ENCODE measurements around the gene TBX10. TPM values are rescaled to one million over a fixed set of nuclear protein-coding genes. Genes with fewer than 3 reads are reported as not detected.

TBX10 gene
- total RNA-seq, 1 experiment from 2014 or later, result not detected

DNA sequence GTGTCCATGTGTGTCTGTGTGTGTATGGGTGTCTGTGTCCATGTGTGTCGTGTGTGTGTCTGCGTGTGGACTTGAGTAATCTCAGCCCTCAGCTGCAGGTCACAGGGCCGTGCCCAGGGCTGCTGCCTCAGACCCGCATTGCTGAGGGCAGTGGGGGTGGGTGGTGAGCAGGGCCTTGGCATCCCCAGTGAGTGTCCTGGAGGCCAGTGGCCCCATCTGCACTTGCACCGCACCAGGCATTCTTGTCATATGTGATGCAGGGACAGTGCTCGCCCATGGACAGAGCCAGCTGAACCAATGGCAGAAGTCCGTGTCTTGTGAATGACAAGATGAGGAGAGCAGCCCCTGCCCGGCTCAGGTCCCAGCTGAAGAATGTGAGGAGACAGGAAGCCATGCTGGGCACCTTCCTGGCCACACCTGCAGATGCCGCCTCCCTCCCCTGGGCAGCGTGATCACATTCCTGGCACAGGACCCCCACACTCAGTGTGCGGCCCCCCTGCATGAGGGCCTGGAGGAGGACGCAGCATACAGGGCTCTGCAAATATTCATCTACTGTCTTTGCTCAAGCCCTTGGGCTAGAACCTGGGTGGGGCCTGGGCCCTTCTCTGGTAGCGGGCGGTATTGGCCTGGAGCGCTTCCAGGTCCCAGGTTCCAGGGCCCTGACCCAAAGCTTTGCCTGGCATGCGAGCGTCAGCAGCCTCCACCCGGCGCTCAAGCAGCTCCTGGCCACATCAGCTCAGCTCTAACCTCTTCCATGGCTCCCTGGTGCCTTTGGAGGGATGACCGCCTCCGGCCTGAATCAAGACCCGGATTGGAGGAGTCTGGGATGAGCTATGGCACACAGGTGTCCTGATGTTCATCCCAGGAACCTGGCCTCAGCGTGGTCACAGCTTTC lies 31.0 kb upstream of the TBX10 start:
- ChIA-PET CTCF (no interaction called here), POLR2A (ENCODE audit: low non-redundant PET) (no interaction called here)
- Histone ChIP-seq H3K9me3 (ENCODE audit: low read depth, low read length, poor library complexity, severe bottlenecking) (no peaks in the 10 kb centered on the region), H3K27me3 (replicated peaks; ENCODE audit: insufficient read depth, low read depth, low read length, poor library complexity) (peaks cover 26% of the 10 kb centered on the region), H3K27ac (ENCODE audit: low read depth, low read length, poor library complexity, severe bottlenecking) (no peak overlapping the region), H3K4me3 (ENCODE audit: low read depth, low read length, poor library complexity, severe bottlenecking) (no peak overlapping the region), H3K4me1 (ENCODE audit: insufficient read depth, low read length, poor library complexity, severe bottlenecking) (no peaks in the 10 kb centered on the region), H3K36me3 (ENCODE audit: insufficient read depth, low read length, poor library complexity, severe bottlenecking) (no peaks in the 10 kb centered on the region)
- intact Hi-C loops (cut with micrococcal nuclease; ENCODE audit: unreplicated experiment), result no loop called here
- no TSS peak for BruUV-seq (replicated peaks)
- TF ChIP-seq CTCF (conservative IDR thresholded peaks at IDR 0.05; ENCODE audit: low read depth, low read length) (no peak), EZH2 (IDR thresholded peaks at IDR 0.05; ENCODE audit: borderline replicate concordance, low read depth, low read length, poor library complexity, severe bottlenecking) (no peak)
- DNase-seq (ENCODE audit: low spot score), result no peak

DNA sequence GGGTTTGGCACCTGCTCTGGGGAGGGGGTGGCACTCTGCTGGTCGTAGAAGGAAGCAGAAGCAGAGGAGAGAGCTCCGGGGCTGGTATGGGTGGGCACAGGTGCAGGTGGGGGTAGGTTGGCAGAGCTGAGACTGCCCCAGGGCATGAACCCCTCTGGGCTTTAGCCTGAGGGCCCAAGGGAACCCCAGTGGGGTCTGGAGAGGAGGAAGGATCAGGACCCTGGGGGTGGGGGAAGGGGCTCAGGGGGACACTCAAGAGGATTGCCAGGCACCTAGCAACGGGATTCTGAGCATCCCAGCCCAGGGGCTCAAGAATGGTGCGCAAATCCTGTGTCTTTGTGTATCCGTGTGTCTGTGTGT lies 28.6 kb upstream of the TBX10 start:
- H3K9me3 ChIP-seq (ENCODE audit: low read depth, low read length, poor library complexity, severe bottlenecking), result no peaks in the 10 kb centered on the region
- no peaks in the 10 kb centered on the region for H3K4me1 ChIP-seq (ENCODE audit: insufficient read depth, low read length, poor library complexity, severe bottlenecking)
- ChIA-PET CTCF (no interaction called here), POLR2A (ENCODE audit: low non-redundant PET) (no interaction called here)
- intact Hi-C loops (cut with micrococcal nuclease; ENCODE audit: unreplicated experiment), result no loop called here
- no peaks in the 10 kb centered on the region for H3K36me3 ChIP-seq (ENCODE audit: insufficient read depth, low read length, poor library complexity, severe bottlenecking)
- DNase-seq (ENCODE audit: low spot score), result no peak
- H3K4me3 ChIP-seq (ENCODE audit: low read depth, low read length, poor library complexity, severe bottlenecking), result no peak overlapping the region
- no TSS peak for BruUV-seq (replicated peaks)
- peaks cover 2% of the 10 kb centered on the region for H3K27me3 ChIP-seq (replicated peaks; ENCODE audit: insufficient read depth, low read depth, low read length, poor library complexity)
- no peak overlapping the region for H3K27ac ChIP-seq (ENCODE audit: low read depth, low read length, poor library complexity, severe bottlenecking)
- TF ChIP-seq EZH2 (IDR thresholded peaks at IDR 0.05; ENCODE audit: borderline replicate concordance, low read depth, low read length, poor library complexity, severe bottlenecking), result no peak
- TF ChIP-seq CTCF (conservative IDR thresholded peaks at IDR 0.05; ENCODE audit: low read depth, low read length), result no peak

GRCh38 chr11:67667490-67668191 lies 28.1 kb upstream of the TBX10 start:
- Histone ChIP-seq H3K4me3 (ENCODE audit: low read depth, low read length, poor library complexity, severe bottlenecking) (no peak overlapping the region), H3K27ac (ENCODE audit: low read depth, low read length, poor library complexity, severe bottlenecking) (no peak overlapping the region), H3K4me1 (ENCODE audit: insufficient read depth, low read length, poor library complexity, severe bottlenecking) (no peaks in the 10 kb centered on the region), H3K9me3 (ENCODE audit: low read depth, low read length, poor library complexity, severe bottlenecking) (no peaks in the 10 kb centered on the region), H3K27me3 (replicated peaks; ENCODE audit: insufficient read depth, low read depth, low read length, poor library complexity) (no peaks in the 10 kb centered on the region), H3K36me3 (ENCODE audit: insufficient read depth, low read length, poor library complexity, severe bottlenecking) (no peaks in the 10 kb centered on the region)
- POLR2A ChIA-PET (ENCODE audit: low non-redundant PET), result no interaction called here
- BruUV-seq (replicated peaks), result no TSS peak
- no peak for DNase-seq (ENCODE audit: low spot score)
- CTCF ChIA-PET, result no interaction called here
- no peak for TF ChIP-seq EZH2 (IDR thresholded peaks at IDR 0.05; ENCODE audit: borderline replicate concordance, low read depth, low read length, poor library complexity, severe bottlenecking)
- no peak for TF ChIP-seq CTCF (conservative IDR thresholded peaks at IDR 0.05; ENCODE audit: low read depth, low read length)
- intact Hi-C loops (cut with micrococcal nuclease; ENCODE audit: unreplicated experiment), result no loop called here

Measured in A673 (cell line).